NCI-H146 treated with DMSO at 0.1 percent for 48 hours (cell line): ENCODE data around the gene CMTM6.
A peak's percentile ranks its signal among the peaks of the same experiment; 100 is the strongest.
"Not testable (repeated sequence)": the region's sequence is repeated elsewhere in the genome, so short reads cannot be mapped to it uniquely, and the experiment has no call there.

Experiments used
- DNase-seq: peaks from one replicate; lab custom pipeline; 2025; ENCODE audit not compliant: unreplicated experiment; lab: John Stamatoyannopoulos, UW

Gene CMTM6

DNA sequence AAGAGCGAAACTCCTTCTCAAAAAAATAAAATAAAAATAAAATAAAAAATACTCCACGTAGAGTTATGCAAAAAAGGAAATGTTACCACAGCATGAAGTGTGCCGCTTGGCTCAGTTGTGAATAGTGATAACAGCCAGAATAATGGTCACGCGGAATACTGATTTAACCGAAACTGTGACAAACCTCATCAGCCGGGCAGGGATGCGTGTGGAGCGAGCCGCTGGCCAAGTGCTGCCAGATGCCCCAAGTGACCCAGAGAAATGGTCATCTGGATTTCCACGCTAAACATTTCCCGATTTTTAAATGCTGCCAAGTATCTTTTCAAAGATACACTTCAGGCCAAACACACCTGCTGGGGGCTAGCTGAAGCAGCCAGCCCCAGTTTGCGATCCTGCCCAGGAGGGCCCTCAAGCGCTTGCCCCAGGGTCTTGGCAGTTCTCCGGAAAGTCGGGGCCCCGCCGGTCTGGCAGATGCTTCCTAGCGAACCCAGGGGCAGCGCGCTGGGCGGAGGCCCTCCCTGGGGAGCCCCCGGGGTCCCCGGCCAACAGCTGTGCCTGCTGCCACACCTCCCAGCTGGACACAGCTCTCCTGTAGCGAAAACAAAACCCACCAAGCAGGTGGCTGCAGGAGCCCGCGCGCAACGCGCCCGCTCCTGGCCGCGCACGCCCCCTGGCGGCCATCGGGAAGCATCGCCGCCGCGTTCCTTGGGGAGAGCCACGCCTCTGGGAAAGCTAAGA lies 35.1 kb downstream of the CMTM6 start:
- DNase-seq: peak; percentile 70

- not testable (repeated sequence) for DNase-seq
Observed at GRCh38 chr3:32466808-32467207, 35.8 kb downstream of the CMTM6 start.

DNA sequence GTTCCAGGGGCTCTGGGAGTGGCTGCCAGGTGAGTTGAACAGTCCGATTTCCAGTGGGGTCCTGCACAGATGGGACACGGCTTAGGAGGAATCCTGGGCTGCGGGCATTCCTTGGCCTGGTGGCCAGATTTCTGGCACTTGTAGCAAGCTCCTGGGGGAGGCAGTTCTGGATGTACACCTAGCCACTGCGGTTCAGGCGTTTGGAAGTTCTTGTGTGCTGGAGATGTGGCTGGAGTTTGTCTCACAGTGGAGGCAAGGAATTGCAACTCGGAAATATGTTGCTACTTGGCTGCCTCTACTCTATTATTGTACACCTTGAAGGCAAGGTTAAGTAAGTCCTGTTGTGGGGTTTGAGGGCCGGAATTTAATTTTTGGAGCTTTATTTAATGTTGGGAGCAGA lies 37.9 kb downstream of the CMTM6 start:
- not testable (repeated sequence) for DNase-seq

GRCh38 chr3:32463415-32463814 lies 39.2 kb downstream of the CMTM6 start:
- DNase-seq: not testable (repeated sequence)

- DNase-seq: not testable (repeated sequence)
Observed at GRCh38 chr3:32462191-32462986, 40.3 kb downstream of the CMTM6 start.

DNA sequence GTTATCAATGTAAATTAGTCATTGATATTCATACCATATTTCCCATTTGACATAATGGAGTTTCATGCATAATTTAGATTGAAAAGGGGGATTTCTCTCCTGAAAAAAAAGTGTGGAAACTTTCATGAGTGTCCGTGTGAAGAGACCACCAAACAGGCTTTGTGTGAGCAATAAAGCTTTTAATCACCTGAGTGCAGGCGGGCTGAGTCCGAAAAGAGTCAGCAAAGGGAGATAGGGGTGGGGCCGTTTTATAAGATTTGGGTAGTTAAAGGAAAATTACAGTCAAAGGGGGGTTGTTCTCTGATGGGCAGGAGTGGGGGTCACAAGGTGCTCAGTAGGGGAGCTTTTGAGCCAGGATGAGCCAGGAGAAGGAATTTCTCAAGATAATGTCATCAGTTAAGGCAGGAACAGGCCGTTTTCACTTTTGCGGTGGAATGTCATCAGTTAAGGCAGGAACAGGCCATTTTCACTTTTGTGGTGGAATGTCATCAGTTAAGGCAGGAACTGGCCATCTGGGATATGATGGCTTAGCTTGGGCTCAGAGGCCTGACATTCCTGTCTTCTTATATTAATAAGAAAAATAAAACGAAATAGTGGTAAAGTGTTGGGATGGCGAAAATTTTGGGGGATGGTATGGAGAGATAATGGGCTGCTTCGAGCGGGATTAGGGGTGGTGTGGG lies 41.7 kb downstream of the CMTM6 start:
- not testable (repeated sequence) for DNase-seq

GRCh38 chr3:32460031-32460749 lies 42.5 kb downstream of the CMTM6 start:
- peak; percentile 78 for DNase-seq

- no peak for DNase-seq
Observed at GRCh38 chr3:32459450-32459849, 43.2 kb downstream of the CMTM6 start.

DNA sequence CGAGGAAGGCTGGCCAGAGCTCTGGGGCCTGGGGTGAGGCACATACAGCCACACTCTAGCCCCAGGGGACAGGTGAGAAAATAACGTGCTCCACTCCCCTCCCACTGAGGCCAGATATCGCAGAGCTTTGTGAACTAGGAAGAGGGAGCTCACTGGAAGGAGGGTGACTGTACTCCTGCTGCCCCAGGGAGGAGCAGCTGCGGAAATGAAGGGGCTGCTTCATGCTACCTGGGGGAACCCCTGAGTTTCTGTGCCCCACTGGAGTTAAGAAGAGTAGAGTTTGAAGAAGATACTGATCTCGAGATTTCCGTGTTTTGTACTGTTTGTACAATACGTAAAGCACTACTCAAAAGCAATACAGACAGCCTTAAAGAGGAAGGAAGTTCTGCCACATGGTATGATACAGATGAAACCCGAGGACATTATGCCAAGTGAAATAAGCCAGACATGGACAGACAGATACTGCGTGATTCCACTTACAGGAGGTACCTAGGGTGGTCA lies 44.6 kb downstream of the CMTM6 start:
- no peak for DNase-seq

- no peak for DNase-seq
Observed at GRCh38 chr3:32456429-32457130, 46.1 kb downstream of the CMTM6 start.

- DNase-seq: no peak
Observed at GRCh38 chr3:32455609-32456428, 46.8 kb downstream of the CMTM6 start.

DNA sequence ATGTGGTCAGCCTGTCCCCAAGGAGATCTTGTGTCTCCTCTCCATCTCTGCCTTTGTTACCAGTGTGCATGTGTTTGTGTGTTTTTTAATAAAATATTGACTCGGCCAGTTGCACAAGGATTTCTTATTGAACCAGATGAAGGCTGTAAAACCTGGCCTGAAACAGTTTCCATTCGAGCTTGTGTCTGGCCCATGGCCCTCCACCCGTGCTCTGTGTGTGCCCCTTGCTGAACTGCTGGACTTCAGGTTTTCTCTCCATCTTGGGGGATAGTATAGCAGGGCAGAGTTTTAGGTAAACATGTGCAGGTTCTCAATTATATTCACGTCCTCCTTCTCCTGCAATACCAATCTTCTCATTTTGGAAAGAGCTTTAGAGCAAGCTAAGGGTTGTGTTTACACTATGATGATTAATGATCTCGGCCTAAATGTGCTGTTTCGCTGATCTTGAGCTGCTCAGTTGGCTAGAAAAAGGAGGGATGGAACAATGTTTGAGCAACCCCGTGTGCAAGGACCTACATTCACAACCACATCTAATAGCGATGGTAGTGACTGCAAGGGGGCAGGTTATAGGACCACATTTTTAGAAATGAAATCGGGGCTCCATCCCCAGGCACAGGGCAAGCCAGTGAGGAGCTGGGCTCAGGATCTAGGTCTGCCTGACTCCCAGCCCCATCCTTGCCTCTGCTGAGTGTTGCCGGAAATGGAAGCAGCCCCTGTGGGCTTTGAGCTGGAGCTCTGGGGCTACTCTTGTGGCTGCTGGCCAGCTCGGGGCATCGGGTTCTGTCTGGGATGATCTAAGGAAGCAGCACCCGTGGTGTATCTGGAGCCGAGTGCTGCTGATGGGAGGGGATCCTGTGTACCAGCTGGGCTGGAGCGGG lies 47.7 kb downstream of the CMTM6 start:
- no peak for DNase-seq

GRCh38 chr3:32454111-32454510 lies 48.5 kb downstream of the CMTM6 start:
- no peak for DNase-seq

DNA sequence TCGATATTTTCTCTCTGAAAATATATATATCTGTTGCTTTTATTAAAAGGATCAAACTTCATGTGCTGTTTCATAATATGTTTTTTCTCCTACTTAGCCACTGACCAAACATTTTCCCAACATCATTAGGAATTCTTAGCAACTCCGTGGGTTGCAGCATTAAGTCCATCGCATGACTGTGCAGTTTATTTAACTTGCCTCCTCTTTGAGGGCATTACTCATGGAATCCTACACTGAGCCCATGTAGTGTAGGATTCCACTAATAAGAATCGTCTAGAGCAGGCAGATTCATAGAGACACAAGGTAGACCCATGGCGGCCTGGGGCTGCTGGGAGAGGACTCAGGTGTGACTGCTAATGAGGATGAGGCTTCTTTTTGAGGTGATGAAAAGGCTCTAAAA lies 49.3 kb downstream of the CMTM6 start:
- no peak for DNase-seq

DNA sequence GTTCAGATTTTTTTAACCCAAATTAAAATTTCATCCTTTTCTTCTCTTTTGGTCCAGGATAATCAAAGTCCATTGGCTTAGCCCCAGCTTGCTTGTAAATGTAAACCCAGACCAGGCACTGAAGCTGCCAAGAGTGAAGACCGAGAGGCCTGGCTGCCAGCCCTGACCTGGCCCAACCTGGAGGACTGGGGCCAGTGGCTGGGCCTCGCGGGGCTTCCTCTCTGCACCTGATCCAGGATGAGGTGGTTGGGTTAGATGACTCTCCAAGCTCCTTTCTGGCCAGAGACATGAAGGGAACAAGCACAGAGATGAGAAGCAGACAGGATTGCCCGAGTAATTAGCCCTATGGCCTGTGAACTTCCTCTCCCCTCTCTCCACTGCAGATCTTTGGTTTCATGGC lies 50.6 kb downstream of the CMTM6 start:
- no peak for DNase-seq

- peak; percentile 31 for DNase-seq
Observed at GRCh38 chr3:32450992-32451659, 51.5 kb downstream of the CMTM6 start.

DNA sequence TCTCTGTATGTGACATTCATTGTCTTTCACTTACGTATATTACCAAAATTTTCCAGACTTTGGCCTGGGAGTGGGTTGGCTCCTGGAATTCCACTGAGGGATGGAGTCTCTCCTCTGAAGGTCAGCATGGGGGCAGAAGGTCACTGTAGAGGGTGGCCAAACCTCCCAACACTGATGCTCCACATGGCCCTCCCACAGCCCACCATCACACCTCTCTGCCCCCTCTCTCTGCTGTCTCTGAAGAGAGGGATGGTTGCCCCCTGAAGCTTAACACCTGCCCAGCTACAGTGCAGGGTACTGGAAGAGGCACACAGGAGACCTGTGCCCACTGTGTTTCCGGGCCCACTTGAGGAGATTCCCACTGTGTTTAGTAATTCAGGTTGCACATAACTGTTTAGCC lies 52.2 kb downstream of the CMTM6 start:
- DNase-seq: no peak

- DNase-seq: no peak
Observed at GRCh38 chr3:32449691-32450090, 53.0 kb downstream of the CMTM6 start.
